Smooth muscle cell (in vitro differentiated cells): Measurements from ENCODE around the gene PICALM. TPM values are rescaled to one million over a fixed set of nuclear protein-coding genes. Genes with fewer than 3 reads are reported as not detected.

Experiments
- DNase-seq: peaks from one replicate; lab custom pipeline; 2025; ENCODE audit not compliant: unreplicated experiment; lab: John Stamatoyannopoulos, UW
- H2AFZ ChIP-seq: fragments of 200-600 bp; sonication (generic); 2 replicates; pipeline ENCODE4 v1.6.0; 2016; ENCODE audit warnings: antibody characterized with exemption, low read depth, mild to moderate bottlenecking
- H3F3A ChIP-seq: fragments of 200-600 bp; sonication (generic); 2 replicates; pipeline ENCODE4 v1.6.0; 2017; ENCODE audit warnings: antibody characterized with exemption, low read depth
- H3K27ac ChIP-seq: fragments of 200-600 bp; sonication (generic); 2 replicates; pipeline ENCODE4 v1.5.1; 2016; ENCODE audit warnings: low read depth, mild to moderate bottlenecking
- H3K27me3 ChIP-seq: fragments of 200-600 bp; sonication (generic); 2 replicates; pipeline ENCODE4 v1.6.1; 2016; ENCODE audit warnings: low read depth, mild to moderate bottlenecking
- H3K36me3 ChIP-seq: fragments of 200-600 bp; sonication (generic); 2 replicates; pipeline ENCODE4 v1.5.1; 2016; ENCODE audit warnings: low read depth
- H3K4me1 ChIP-seq: fragments of 200-600 bp; sonication (generic); 2 replicates; pipeline ENCODE4 v1.5.1; 2016; ENCODE audit warnings: low read depth
- H3K4me2 ChIP-seq: fragments of 200-600 bp; sonication (generic); 2 replicates; pipeline ENCODE4 v1.6.0; 2016; ENCODE audit warnings: mild to moderate bottlenecking
- H3K4me3 ChIP-seq: fragments of 200-600 bp; sonication (generic); 2 replicates; pipeline ENCODE4 v1.5.1; 2016; ENCODE audit warnings: mild to moderate bottlenecking
- H3K79me2 ChIP-seq: fragments of 200-600 bp; sonication (generic); 2 replicates; pipeline ENCODE4 v1.6.0; 2016; ENCODE audit warnings: low read depth, mild to moderate bottlenecking
- H3K9ac ChIP-seq: fragments of 200-600 bp; sonication (generic); 2 replicates; pipeline ENCODE4 v1.6.0; 2016; ENCODE audit warnings: low read depth
- H3K9me3 ChIP-seq: fragments of 200-600 bp; sonication (generic); replicated peaks from 2 replicates; pipeline ENCODE4 v1.5.1; 2016; ENCODE audit warnings: low read depth
- H4K20me1 ChIP-seq: fragments of 200-600 bp; sonication (generic); 2 replicates; pipeline ENCODE4 v1.6.0; 2016; ENCODE audit warnings: low read depth
- WGBS: methylation state at CpG from one replicate; pipeline ENCODE4 v1.1.7; 2016; ENCODE audit warnings: low lambda C conversion rate; 5-methylcytosine and 5-hydroxymethylcytosine counted together
- polyA plus RNA-seq: library from polyadenylated mRNA; unstranded; fragments of >200 nt; fragmentation: Nextera tagmentation; extraction: Ambion mirVana; gene quantifications from 2 replicates; pipeline ENCODE4 v1.2.1, GENCODE V29; 2016
- total RNA-seq: library from RNA; depleted of rRNA; stranded (reverse); fragments of >200 nt; gene quantifications from 2 replicates; pipeline ENCODE4 v1.2.3, GENCODE V29; 2014
- TF ChIP-seq, protein P1 (sequence below): fragments of 200-600 bp; sonication (generic); IDR thresholded peaks from 2 replicates; pipeline ENCODE4 v1.5.1; 2017; ENCODE audit warnings: borderline replicate concordance, mild to moderate bottlenecking, antibody characterized with exemption; ENCODE audit not compliant: insufficient read depth, poor library complexity, severe bottlenecking

Gene PICALM
- total and polyA plus RNA-seq, 2 experiments from 2014 or later: 72.9 to 420 TPM

- Histone ChIP-seq H3F3A (peaks cover 11% of the 10 kb centered on the region), H3K27me3 (no peaks in the 10 kb centered on the region), H3K9ac (peak overlapping the region; percentile 89), H3K27ac (peak overlapping the region; percentile 100), H2AFZ (no peak overlapping the region), H3K4me3 (peak overlapping the region; percentile 79), H4K20me1 (peaks cover 53% of the 10 kb centered on the region), H3K4me2 (peak overlapping the region; percentile 86), H3K79me2 (peaks cover 56% of the 10 kb centered on the region), H3K36me3 (no peaks in the 10 kb centered on the region), H3K4me1 (peaks cover 41% of the 10 kb centered on the region), H3K9me3 (no peaks in the 10 kb centered on the region)
- no peak for DNase-seq
- WGBS: under 1% methylated on average over 45 of the region's 47 CpGs
- TF ChIP-seq, protein P1, sequence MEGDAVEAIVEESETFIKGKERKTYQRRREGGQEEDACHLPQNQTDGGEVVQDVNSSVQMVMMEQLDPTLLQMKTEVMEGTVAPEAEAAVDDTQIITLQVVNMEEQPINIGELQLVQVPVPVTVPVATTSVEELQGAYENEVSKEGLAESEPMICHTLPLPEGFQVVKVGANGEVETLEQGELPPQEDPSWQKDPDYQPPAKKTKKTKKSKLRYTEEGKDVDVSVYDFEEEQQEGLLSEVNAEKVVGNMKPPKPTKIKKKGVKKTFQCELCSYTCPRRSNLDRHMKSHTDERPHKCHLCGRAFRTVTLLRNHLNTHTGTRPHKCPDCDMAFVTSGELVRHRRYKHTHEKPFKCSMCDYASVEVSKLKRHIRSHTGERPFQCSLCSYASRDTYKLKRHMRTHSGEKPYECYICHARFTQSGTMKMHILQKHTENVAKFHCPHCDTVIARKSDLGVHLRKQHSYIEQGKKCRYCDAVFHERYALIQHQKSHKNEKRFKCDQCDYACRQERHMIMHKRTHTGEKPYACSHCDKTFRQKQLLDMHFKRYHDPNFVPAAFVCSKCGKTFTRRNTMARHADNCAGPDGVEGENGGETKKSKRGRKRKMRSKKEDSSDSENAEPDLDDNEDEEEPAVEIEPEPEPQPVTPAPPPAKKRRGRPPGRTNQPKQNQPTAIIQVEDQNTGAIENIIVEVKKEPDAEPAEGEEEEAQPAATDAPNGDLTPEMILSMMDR: no peak
These were observed 579 bp downstream of the PICALM start for GRCh38 chr11:86068138-86068871.

DNA sequence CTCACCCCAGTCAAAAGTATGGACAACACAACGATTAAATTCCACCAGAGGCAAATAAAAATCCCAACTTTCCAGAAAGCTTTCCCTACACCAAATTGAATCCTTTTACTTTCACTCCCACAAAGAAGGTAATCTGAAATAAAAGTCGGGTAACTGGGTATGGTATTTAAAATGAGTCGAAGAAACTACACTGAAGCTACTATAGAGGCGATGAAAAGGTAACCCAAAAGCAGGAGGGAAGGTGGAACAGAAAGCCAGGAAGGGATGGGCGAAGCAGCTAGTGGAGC, 1.1 kb downstream of the PICALM start:
- Histone ChIP-seq H3K4me3 (peak overlapping the region; percentile 79), H3K36me3 (no peaks in the 10 kb centered on the region), H4K20me1 (peaks cover 58% of the 10 kb centered on the region), H3K9me3 (no peaks in the 10 kb centered on the region), H3F3A (peaks cover 11% of the 10 kb centered on the region), H3K27ac (peak overlapping the region; percentile 100), H3K27me3 (no peaks in the 10 kb centered on the region), H3K4me1 (peaks cover 46% of the 10 kb centered on the region), H3K79me2 (peaks cover 61% of the 10 kb centered on the region), H2AFZ (no peak overlapping the region), H3K4me2 (peak overlapping the region; percentile 86), H3K9ac (peak overlapping the region; percentile 89)
- TF ChIP-seq, protein P1: no peak
- no peak for DNase-seq
- 0% methylated on average over 5 of the region's 5 CpGs for WGBS

GRCh38 chr11:86067009-86067850, 1.7 kb downstream of the PICALM start:
- under 1% methylated on average over 11 of the region's 11 CpGs for WGBS
- no peak for DNase-seq
- no peak overlapping the region for H2AFZ ChIP-seq

More at GRCh38 chr11:86067009-86067850, 1.7 kb downstream of the PICALM start:
- Histone ChIP-seq H3F3A (peaks cover 7% of the 10 kb centered on the region), H3K36me3 (no peaks in the 10 kb centered on the region), H4K20me1 (peaks cover 64% of the 10 kb centered on the region), H3K9ac (peak overlapping the region; percentile 89), H3K27me3 (no peaks in the 10 kb centered on the region), H3K4me1 (peaks cover 51% of the 10 kb centered on the region), H3K27ac (peak overlapping the region; percentile 100), H3K79me2 (peaks cover 66% of the 10 kb centered on the region), H3K4me3 (peak overlapping the region; percentile 79), H3K9me3 (no peaks in the 10 kb centered on the region), H3K4me2 (peak overlapping the region; percentile 86)
- TF ChIP-seq, protein P1: no peak
